ENCODE measurements around the gene KCTD16. TPM values are rescaled to one million over a fixed set of nuclear protein-coding genes. Genes with fewer than 3 reads are reported as not detected.

KCTD16 gene
- total RNA-seq, 6 donors from 2014 or later: under 0.01 to 1.7 (median 0.27) TPM

GRCh38 chr5:144162686-144163085, 8.0 kb upstream of the KCTD16 start:
- ATAC-seq (ENCODE audit: low FRiP score in 2 of 2) (no peak), DNase-seq (no peak)
- TF ChIP-seq CTCF (IDR thresholded peaks at IDR 0.05) (no peak), POLR2A (IDR thresholded peaks at IDR 0.05) (no peak), EP300 (IDR thresholded peaks at IDR 0.05) (no peak), POLR2AphosphoS5 (IDR thresholded peaks at IDR 0.05) (no peak)
- 90 to 92% methylated on average over 1 of the region's 1 CpG for WGBS, 2 donors
- H3K27me3 ChIP-seq: no peaks in the 10 kb centered on the region
- peaks cover 30 to 80% (median 51%) of the 10 kb centered on the region in 4 donors for H3K36me3 ChIP-seq
- H3K4me3 ChIP-seq: no peak overlapping the region
- H3K9me3 ChIP-seq: no peaks in the 10 kb centered on the region
- no peak overlapping the region for H3K27ac ChIP-seq
- peaks cover 0 to 3% (median under 1%) of the 10 kb centered on the region in 4 donors for H3K4me1 ChIP-seq

GRCh38 chr5:144166696-144167095, 4.0 kb upstream of the KCTD16 start:
- ATAC-seq (ENCODE audit: low FRiP score in 2 of 2) (no peak), DNase-seq (no peak)
- Histone ChIP-seq H3K27me3 (no peaks in the 10 kb centered on the region), H3K36me3 (peaks cover 25 to 67% (median 31%) of the 10 kb centered on the region in 4 donors), H3K27ac (no peak overlapping the region), H3K4me1 (peaks cover 18 to 22% (median 20%) of the 10 kb centered on the region in 4 donors), H3K9me3 (no peaks in the 10 kb centered on the region), H3K4me3 (no peak overlapping the region)
- 86 to 97% methylated on average over 1 of the region's 1 CpG for WGBS, 2 donors
- TF ChIP-seq POLR2A (IDR thresholded peaks at IDR 0.05) (no peak), POLR2AphosphoS5 (IDR thresholded peaks at IDR 0.05) (no peak), EP300 (IDR thresholded peaks at IDR 0.05) (no peak), CTCF (IDR thresholded peaks at IDR 0.05) (no peak)

- Histone ChIP-seq H3K9me3 (no peaks in the 10 kb centered on the region), H3K27ac (no peak overlapping the region), H3K27me3 (no peaks in the 10 kb centered on the region), H3K36me3 (peaks cover 19 to 54% (median 21%) of the 10 kb centered on the region in 4 donors), H3K4me1 (peaks cover 18 to 22% (median 19%) of the 10 kb centered on the region in 4 donors), H3K4me3 (no peak overlapping the region)
- DNase-seq (no peak), ATAC-seq (ENCODE audit: low FRiP score in 2 of 2) (no peak)
- WGBS, 2 donors: 84 to 93% methylated on average over 3 of the region's 3 CpGs
- TF ChIP-seq CTCF (IDR thresholded peaks at IDR 0.05) (no peak), POLR2A (IDR thresholded peaks at IDR 0.05) (no peak), EP300 (IDR thresholded peaks at IDR 0.05) (no peak)
These were observed 2.7 kb upstream of the KCTD16 start for GRCh38 chr5:144167998-144168397.

GRCh38 chr5:144169904-144170275, 783 bp upstream of the KCTD16 start:
- peak overlapping the region; percentile 84 to 90 (median 86) for H3K27ac ChIP-seq
- DNase-seq (no peak), ATAC-seq (ENCODE audit: low FRiP score in 2 of 2) (peak in 1 of 2 donors; percentile 11)
- peaks cover 3 to 35% (median 6%) of the 10 kb centered on the region in 4 donors for H3K36me3 ChIP-seq
- no peak for TF ChIP-seq CTCF (IDR thresholded peaks at IDR 0.05)
- TF ChIP-seq POLR2AphosphoS5 (IDR thresholded peaks at IDR 0.05): no peak
- no peak for TF ChIP-seq EP300 (IDR thresholded peaks at IDR 0.05)
- TF ChIP-seq POLR2A (IDR thresholded peaks at IDR 0.05): no peak
- H3K27me3 ChIP-seq: no peaks in the 10 kb centered on the region
- 4% methylated on average over 12 of the region's 12 CpGs for WGBS, 2 donors
- H3K4me3 ChIP-seq: peak overlapping the region; percentile 69 to 91 (median 83)
- peaks cover 17 to 22% (median 19%) of the 10 kb centered on the region in 4 donors for H3K4me1 ChIP-seq
- H3K9me3 ChIP-seq: no peaks in the 10 kb centered on the region

- WGBS, 2 donors: 45 to 55% methylated on average over 3 of the region's 3 CpGs
- H3K27me3 ChIP-seq: no peaks in the 10 kb centered on the region
- ATAC-seq (ENCODE audit: low FRiP score in 2 of 2): no peak
These were observed 3.1 kb downstream of the KCTD16 start for GRCh38 chr5:144173766-144174165.

More at GRCh38 chr5:144173766-144174165, 3.1 kb downstream of the KCTD16 start:
- Histone ChIP-seq H3K4me3 (no peak overlapping the region), H3K9me3 (no peaks in the 10 kb centered on the region), H3K27ac (no peak overlapping the region), H3K36me3 (peaks cover 0 to 2% (median 0%) of the 10 kb centered on the region in 4 donors), H3K4me1 (peaks cover 9 to 14% (median 12%) of the 10 kb centered on the region in 4 donors)
- DNase-seq: no peak
- TF ChIP-seq POLR2AphosphoS5 (IDR thresholded peaks at IDR 0.05) (no peak), EP300 (IDR thresholded peaks at IDR 0.05) (no peak), CTCF (IDR thresholded peaks at IDR 0.05) (no peak), POLR2A (IDR thresholded peaks at IDR 0.05) (no peak)

Data from upper lobe of left lung (tissue), 6 donors.